ENCODE data around the gene ABCC1. TPM values are rescaled to one million over a fixed set of nuclear protein-coding genes. Genes with fewer than 3 reads are reported as not detected.

Gene ABCC1
- total RNA-seq, 2 donors from 2014 or later = 78.0 to 84.0 TPM

DNA sequence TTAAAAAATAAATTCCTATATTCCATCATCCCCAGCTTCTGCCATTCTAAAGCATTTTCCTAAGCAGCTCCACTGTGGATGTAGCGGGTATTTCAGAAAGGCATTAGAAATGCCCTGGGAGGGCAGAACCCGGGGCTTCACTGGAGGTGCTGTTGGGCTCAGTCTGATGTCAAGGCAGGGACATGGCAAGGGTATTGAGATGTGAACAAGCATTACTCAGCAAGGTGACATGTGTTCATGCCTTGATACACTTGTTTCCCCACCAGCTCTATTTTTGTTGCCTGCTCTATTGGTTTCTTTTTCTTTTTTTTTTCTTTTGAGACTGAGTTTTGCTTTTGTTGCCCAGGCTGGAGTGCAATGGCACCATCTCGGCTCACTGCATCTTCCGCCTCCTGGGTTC is 35.7 kb downstream of the ABCC1 start:
- H3K27ac Mint-ChIP-seq = no peak overlapping the region
- H3K27me3 Mint-ChIP-seq = no peaks in the 10 kb centered on the region
- H3K36me3 Mint-ChIP-seq (ENCODE audit: low read depth) = peaks cover 45% of the 10 kb centered on the region

DNA sequence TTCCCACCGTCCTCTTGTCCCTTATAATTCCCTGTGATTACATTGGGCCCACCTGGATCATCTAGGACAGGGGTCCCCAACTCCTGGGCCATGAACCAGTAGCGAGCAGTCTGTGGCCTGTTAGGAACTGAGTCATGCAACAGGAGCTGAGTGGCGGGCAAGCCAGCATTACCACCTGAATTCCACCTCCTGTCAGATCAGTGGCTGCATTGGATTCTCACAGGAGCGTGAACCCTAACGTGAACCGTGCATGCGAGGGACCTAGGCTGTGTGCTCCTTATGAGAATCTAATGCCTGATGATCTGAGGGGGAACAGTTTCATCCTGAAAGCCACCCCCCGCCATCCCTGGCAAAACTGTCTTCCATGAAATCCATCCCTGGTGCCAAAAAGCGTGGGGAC is 36.8 kb downstream of the ABCC1 start:
- peaks cover 3% of the 10 kb centered on the region for H3K9me3 Mint-ChIP-seq
- peaks cover 36% of the 10 kb centered on the region for H3K4me1 Mint-ChIP-seq
- H3K4me3 Mint-ChIP-seq = no peak overlapping the region
- peaks cover 47% of the 10 kb centered on the region for H3K36me3 Mint-ChIP-seq (ENCODE audit: low read depth)
- H3K27ac Mint-ChIP-seq = peak overlapping the region; percentile 74
- H3K27me3 Mint-ChIP-seq = no peaks in the 10 kb centered on the region
- no peak for ATAC-seq (replicated peaks)

More for the DNA sequence above, 35.7 kb downstream of the ABCC1 start:
- Mint-ChIP-seq H3K4me1 (peaks cover 36% of the 10 kb centered on the region), H3K4me3 (no peak overlapping the region), H3K9me3 (peaks cover 8% of the 10 kb centered on the region)
- no peak for ATAC-seq (replicated peaks)

DNA sequence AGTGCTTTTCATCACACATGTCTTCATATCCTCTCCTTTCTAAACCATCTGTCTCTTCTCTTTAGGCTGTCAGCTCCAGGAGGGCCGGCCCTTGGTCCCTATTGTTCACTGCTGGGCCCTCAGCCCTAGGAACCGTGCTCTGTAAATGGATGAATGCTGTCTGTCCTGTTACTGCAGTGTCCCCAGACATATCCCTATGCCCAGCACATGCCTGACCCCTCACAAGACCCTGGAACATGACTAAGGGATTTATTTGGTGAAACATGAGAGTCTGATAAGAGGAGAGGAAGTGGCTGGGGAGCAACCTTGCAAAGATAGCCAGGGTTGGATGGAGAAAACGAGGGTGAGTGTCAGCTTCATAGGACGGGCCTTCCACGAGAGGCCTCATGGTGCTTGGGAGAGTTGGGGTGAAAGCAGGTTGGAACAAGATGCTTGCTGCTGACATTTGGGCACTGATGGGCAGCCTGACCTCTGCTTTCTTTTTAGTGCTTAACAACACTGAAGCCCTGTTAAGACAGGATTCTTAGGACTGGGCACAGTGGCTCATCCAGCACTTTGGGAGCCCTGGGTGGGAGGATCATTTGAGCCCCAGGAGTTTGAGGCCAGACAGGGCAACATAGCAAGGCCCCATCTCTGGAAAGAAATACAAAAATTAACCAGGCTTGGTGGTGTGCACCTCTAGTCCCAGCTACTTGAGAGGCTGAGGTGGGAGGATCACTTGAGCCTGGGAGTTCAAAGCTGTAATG is 39.0 kb downstream of the ABCC1 start:
- Mint-ChIP-seq H3K27ac (peak overlapping the region; percentile 74), H3K4me1 (peaks cover 40% of the 10 kb centered on the region), H3K27me3 (no peaks in the 10 kb centered on the region), H3K9me3 (no peaks in the 10 kb centered on the region), H3K36me3 (ENCODE audit: low read depth) (peaks cover 48% of the 10 kb centered on the region), H3K4me3 (no peak overlapping the region)
- no peak for ATAC-seq (replicated peaks)

DNA sequence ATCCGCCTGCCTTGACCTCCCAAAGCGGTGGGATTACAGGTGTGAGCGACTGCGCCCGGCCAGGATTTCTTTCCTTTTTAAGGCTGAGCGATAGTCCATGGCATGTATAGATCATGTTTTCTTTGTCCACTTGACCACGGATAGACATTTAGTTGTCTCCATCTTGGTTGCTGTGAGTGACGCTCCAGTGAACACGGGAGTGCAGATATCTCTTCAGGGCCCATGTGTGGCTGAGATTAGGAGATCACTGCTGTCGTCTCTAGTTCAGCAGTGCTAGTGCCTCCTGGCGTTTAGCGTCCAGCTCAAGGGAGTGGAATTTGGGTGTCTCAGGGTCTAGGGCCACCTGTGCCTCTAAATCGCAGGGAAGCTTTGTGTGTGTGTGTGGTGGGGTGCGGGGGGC is 41.5 kb downstream of the ABCC1 start:
- no peak for ATAC-seq (replicated peaks)
- Mint-ChIP-seq H3K27me3 (no peaks in the 10 kb centered on the region), H3K4me3 (no peak overlapping the region), H3K9me3 (no peaks in the 10 kb centered on the region), H3K4me1 (peaks cover 38% of the 10 kb centered on the region), H3K36me3 (ENCODE audit: low read depth) (peaks cover 57% of the 10 kb centered on the region), H3K27ac (no peak overlapping the region)

DNA sequence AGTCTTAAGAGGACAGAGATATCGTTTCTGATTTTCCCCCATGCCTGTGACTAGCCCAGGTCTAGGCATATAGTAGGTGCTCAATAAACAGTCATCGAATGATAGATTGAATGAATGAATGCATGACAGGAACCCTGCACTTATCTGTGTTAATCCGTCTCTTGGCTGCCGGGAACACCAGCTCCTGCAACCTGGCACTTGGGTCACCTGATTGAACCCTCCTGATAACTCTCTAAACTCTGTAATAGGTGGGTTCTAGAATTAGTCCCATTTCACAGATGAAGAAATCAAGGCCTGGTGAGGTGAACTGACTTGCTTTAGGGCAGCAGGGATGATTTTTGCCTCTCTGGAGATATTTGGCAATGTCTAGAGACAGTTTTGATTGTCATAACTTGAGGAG is 43.7 kb downstream of the ABCC1 start:
- Mint-ChIP-seq H3K27ac (peak overlapping the region; percentile 55), H3K9me3 (no peaks in the 10 kb centered on the region), H3K4me3 (peak overlapping the region; percentile 32), H3K36me3 (ENCODE audit: low read depth) (peaks cover 66% of the 10 kb centered on the region), H3K4me1 (peaks cover 27% of the 10 kb centered on the region), H3K27me3 (no peaks in the 10 kb centered on the region)
- peak; percentile 23 for ATAC-seq (replicated peaks)

DNA sequence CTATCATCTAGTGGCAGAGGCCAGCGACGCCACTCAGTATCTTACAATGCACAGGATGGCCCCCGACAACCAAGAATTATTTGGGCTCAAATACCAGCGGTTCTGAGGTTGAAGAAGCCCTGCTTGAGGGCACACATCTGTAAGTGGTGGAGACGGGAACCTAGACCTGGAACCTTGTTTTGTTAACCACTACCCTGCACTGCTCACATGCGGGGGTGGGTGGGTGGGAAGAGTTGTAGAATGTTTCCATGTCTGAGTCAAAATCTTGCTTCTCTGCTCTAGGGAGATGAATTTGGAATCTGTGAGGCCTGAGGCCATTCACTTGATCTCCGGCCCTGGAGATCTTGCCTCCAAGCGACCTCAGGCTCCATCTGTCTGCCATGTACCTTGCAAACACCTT is 44.1 kb downstream of the ABCC1 start:
- Mint-ChIP-seq H3K4me3 (peak overlapping the region; percentile 32), H3K9me3 (no peaks in the 10 kb centered on the region), H3K4me1 (peaks cover 27% of the 10 kb centered on the region), H3K27me3 (no peaks in the 10 kb centered on the region), H3K27ac (peak overlapping the region; percentile 55), H3K36me3 (ENCODE audit: low read depth) (peaks cover 70% of the 10 kb centered on the region)
- peak; percentile 50 for ATAC-seq (replicated peaks)

DNA sequence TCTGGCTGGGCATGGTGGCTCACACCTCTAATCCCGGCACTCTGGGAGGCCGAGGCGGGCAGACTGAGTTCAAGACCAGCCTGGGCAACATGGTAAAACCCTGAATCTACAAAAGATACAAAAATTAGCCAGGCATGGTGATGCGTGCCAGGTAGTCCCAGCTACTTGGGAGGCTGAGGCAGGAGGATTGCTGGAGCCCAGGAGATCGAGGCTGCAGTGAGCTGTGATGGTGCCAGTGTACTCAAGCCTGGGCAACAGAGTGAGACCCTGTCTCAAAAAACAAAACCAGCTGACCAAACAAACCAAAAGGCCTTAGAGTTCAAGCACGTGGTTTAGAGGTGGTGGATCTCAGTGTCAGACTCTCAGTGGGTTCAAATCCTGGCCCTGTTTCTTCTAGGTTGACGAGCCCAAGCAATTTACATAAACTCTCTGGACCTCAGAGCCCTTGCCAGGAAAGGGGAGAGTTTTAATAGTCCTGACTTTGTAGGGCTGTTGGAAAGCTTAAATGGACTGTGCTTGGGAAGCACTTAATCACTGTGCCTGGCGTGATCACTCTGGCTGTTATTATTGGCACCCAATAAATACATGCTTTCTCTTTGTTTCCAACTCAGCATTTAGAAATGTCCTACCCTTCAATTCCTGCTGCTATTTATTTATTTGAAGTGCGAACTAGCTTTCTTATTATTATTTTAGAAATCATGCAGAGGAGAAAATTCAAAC is 44.7 kb downstream of the ABCC1 start:
- Mint-ChIP-seq H3K27ac (peak overlapping the region; percentile 55), H3K4me3 (peak overlapping the region; percentile 32), H3K9me3 (no peaks in the 10 kb centered on the region), H3K36me3 (ENCODE audit: low read depth) (peaks cover 71% of the 10 kb centered on the region), H3K4me1 (peaks cover 28% of the 10 kb centered on the region), H3K27me3 (no peaks in the 10 kb centered on the region)
- ATAC-seq (replicated peaks) = no peak

DNA sequence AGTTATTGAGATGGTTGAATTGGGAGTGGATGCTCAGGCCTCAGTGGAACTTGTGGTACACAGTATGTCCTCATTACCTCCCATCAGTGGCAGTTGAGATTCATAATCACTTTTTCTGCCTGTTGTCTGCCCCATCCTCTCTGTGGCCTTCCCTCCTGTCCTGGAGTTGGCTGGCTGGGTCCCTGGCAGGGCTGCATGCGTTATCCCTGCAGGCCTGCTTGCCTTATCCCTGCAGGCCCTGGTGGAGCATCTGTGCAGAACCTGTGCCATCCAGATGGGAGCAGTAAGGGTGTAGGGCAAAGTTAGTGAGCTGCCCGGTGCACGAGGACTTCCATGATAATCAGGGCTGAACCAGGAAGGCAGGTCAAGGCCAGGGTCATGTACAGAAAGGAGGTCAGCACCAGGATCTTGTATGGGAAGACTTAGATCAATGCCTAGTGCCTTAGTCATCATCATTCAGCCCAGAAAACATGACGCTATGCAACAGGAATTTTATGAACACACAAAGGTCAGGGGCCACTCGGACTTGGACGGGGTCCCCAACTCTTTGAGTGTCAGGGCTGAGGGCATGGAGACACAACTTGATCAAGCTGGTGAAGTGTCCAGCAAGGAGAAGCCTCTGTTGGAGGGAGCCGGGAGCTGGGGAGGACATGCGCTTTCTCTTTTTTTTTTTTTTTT is 47.2 kb downstream of the ABCC1 start:
- Mint-ChIP-seq H3K27me3 (no peaks in the 10 kb centered on the region), H3K4me3 (no peak overlapping the region), H3K4me1 (peaks cover 35% of the 10 kb centered on the region), H3K9me3 (no peaks in the 10 kb centered on the region), H3K36me3 (ENCODE audit: low read depth) (peaks cover 66% of the 10 kb centered on the region), H3K27ac (peak overlapping the region; percentile 61)
- ATAC-seq (replicated peaks) = no peak

DNA sequence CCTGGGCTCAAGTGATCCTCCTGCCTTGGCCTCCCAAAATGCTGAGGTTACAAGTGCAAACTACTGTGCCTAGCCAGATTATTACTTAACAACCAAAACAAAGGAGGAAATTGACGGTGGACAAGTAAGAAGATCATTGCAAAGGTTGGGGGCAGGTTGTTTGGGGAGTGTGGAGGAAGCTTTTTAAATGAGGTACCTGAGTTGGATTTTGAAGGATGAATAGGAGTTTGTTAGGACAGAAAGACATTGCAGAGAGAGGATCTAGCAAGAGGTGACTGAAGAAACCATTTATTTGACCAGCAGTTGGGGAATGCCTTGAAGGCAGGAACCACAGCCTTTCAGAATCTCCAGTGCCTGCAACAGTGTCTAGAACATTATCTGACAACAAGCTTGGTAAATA is 51.3 kb downstream of the ABCC1 start:
- H3K27me3 Mint-ChIP-seq = no peaks in the 10 kb centered on the region
- no peak for ATAC-seq (replicated peaks)
- H3K36me3 Mint-ChIP-seq (ENCODE audit: low read depth) = peaks cover 31% of the 10 kb centered on the region

DNA sequence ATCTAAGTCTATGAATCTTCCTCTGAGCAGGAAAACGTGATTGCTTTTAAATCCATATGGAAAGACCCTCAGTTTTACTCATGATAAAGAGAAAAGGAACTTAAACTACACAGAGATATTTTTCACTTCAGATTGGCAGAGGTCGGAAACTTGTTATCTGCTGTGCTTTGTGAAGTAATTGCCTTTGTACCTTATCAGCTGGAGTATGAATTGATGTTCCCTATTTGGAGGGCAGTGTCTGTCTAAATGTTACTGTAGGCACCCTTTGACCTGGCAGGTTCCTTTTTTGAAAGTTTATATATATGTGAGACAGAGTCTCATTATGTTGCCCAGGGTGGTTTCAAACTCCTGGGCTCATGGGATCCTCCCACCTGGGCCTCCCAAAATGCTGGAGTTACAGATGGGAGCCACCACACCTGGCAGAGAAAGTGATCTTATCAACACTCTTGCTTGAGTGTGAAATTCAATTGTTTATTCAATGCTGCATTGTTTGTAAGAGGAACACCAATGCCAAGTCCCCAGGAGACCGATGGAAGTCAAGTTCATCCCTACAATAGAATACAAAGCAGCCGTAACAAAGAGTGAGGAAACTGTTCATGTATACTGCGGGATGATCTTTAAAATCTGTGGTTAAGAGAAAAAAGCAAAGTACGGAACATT is 52.3 kb downstream of the ABCC1 start:
- Mint-ChIP-seq H3K9me3 (no peaks in the 10 kb centered on the region), H3K36me3 (ENCODE audit: low read depth) (peaks cover 28% of the 10 kb centered on the region), H3K27ac (peak overlapping the region; percentile 11), H3K4me1 (peaks cover 31% of the 10 kb centered on the region), H3K27me3 (no peaks in the 10 kb centered on the region), H3K4me3 (no peak overlapping the region)
- ATAC-seq (replicated peaks) = no peak

More for the DNA sequence above, 51.3 kb downstream of the ABCC1 start:
- Mint-ChIP-seq H3K4me3 (no peak overlapping the region), H3K4me1 (peaks cover 32% of the 10 kb centered on the region), H3K9me3 (no peaks in the 10 kb centered on the region), H3K27ac (no peak overlapping the region)

DNA sequence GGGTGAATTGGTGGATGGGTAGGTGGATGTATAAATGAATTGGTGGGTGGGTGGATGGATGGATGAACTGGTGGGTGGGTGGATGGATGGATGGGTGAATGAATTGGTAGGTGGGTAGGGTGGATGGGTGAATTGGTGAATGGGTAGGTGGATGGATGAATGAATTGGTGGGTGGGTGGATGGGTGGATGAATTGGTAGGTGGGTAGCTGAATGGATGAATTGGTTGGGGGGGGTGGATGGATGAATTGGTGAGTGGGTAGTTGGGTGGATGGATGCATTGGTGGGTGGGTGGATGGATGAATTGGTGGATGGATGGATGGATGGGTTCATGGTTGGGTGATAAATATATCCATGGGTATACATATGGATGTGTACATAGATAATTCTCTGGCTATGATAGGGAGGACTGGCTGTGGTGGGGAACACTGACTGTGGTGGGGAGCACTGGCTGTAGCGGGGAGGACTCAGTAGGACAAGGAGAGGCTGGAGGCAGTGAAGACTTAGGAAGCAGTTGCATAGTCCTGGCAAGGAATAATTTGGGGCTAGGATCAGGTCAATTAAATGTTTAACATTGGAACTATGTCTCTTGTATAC is 54.4 kb downstream of the ABCC1 start:
- no peak for ATAC-seq (replicated peaks)
- H3K36me3 Mint-ChIP-seq (ENCODE audit: low read depth) = peaks cover 35% of the 10 kb centered on the region
- peaks cover 31% of the 10 kb centered on the region for H3K4me1 Mint-ChIP-seq
- no peak overlapping the region for H3K4me3 Mint-ChIP-seq
- H3K27ac Mint-ChIP-seq = peak overlapping the region; percentile 2
- no peaks in the 10 kb centered on the region for H3K9me3 Mint-ChIP-seq
- no peaks in the 10 kb centered on the region for H3K27me3 Mint-ChIP-seq

DNA sequence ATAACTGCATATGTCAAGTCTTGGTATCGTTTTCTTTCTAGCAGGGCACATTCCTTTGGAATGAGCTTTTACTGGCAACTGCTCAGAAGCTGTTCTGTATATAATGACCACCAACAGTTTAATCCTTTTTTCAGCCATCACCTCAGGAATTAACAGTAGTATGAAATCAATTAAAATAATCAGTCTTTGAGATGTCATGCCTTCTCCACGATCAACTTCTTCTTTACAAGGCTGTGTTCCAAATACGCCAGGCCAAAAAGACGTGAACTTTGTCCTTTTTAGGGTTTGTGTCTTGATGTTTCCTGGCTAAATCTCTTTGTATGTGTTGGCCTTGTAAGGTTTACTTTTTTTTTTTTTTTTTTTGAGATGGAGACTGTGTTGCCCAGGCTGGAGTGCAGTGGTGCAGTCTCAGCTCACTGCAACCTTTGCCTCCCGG is 54.9 kb downstream of the ABCC1 start:
- no peaks in the 10 kb centered on the region for H3K9me3 Mint-ChIP-seq
- no peaks in the 10 kb centered on the region for H3K27me3 Mint-ChIP-seq
- H3K27ac Mint-ChIP-seq = peak overlapping the region; percentile 2
- H3K4me1 Mint-ChIP-seq = peaks cover 34% of the 10 kb centered on the region
- peaks cover 40% of the 10 kb centered on the region for H3K36me3 Mint-ChIP-seq (ENCODE audit: low read depth)
- no peak for ATAC-seq (replicated peaks)
- no peak overlapping the region for H3K4me3 Mint-ChIP-seq

DNA sequence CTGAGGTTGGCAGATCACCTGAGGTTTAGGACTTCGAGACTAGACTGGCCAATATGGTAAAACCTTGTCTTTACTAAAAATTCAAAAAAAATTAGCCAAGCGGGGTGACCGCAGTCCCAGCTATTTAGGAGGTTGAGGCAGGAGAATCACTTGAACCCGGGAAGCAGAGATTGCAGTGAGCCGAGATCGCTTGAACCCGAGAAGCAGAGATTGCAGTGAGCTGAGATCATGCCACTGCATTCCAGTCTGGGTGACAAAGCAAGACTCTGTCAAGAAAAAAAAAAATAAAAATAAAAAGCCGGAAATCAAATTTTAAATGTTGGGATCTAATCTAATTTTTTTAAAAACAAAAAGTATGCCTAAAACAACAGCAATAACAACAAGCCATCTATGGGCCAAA is 56.3 kb downstream of the ABCC1 start:
- H3K36me3 Mint-ChIP-seq (ENCODE audit: low read depth) = peaks cover 47% of the 10 kb centered on the region
- no peak overlapping the region for H3K4me3 Mint-ChIP-seq
- no peaks in the 10 kb centered on the region for H3K27me3 Mint-ChIP-seq
- peaks cover 31% of the 10 kb centered on the region for H3K4me1 Mint-ChIP-seq
- H3K27ac Mint-ChIP-seq = no peak overlapping the region
- H3K9me3 Mint-ChIP-seq = no peaks in the 10 kb centered on the region
- ATAC-seq (replicated peaks) = no peak

DNA sequence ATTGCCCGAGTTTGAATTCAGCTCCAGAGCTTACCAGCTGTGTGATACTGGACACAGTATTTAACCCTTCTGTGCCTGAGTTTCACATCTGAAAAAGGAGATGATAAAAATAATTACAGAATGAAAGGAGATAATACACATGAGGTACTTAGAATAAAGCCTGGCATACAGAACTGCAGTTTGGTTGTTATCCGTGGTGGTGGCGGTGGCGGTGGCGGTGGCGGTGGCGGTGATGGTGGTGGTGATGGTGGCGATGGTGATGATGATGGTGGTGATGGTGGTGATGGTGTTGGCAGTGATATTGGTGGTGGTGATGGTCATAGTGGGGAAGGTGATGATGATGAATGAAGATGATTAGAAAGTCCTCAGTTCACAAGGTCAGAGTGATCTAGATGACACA is 57.2 kb downstream of the ABCC1 start:
- Mint-ChIP-seq H3K36me3 (ENCODE audit: low read depth) (peaks cover 54% of the 10 kb centered on the region), H3K9me3 (no peaks in the 10 kb centered on the region), H3K4me1 (peaks cover 28% of the 10 kb centered on the region), H3K4me3 (no peak overlapping the region), H3K27me3 (no peaks in the 10 kb centered on the region), H3K27ac (peak overlapping the region; percentile 42)
- ATAC-seq (replicated peaks) = no peak
